ENCODE data around the gene NLGN1. TPM values are rescaled to one million over a fixed set of nuclear protein-coding genes. Genes with fewer than 3 reads are reported as not detected.

Gene NLGN1
- total RNA-seq, 1 experiment from 2014 or later = 0.85 TPM

DNA sequence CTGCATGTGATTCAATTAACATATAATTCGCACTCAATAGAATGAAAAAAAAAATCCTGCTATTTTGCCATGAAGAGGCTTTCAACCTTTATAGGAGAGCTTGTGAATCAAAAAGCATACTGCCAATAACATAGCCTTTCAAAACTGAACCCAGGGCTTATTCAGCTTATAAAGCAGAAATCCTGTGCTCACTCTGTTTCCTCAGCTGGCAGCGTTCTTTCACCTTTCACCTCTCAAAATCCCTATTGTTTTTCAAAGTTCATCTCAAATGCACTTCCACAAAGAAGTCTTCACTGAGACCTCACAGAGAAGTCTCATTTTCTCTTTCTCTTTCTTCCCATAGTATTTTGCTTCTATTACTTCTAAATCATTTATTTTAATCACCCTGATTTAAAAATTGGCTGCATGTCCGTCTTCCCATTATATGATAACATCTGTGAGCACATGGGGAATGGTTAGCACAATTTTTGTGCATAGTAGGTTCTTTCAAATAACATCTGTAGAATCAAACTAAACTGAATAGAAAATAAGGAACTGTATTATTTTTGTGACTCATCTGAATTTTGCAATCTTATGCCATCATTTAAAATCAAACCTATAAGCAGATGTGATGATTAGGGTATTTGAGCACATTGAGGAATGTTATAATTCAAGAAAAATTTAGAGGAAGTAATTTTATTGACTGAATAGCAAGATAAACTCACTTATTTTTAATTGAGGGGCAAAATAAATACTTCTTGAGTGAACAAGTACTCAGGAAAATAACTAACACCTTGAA is 373.4 kb downstream of the NLGN1 start:
- in situ Hi-C loops (cut with HindIII; ENCODE audit: low pct_unique_long_range_greater_than_20kb, low sequenced_read_pairs) = no loop called here
- TF ChIP-seq TCF7L2 (IDR thresholded peaks at IDR 0.05; ENCODE audit: low read depth, low read length) (no peak), REST (IDR thresholded peaks at IDR 0.05; ENCODE audit: insufficient read depth in 1 of 2, low read depth in 2 of 2, low read length in 1 of 2) (no peak), POLR2AphosphoS5 (IDR thresholded peaks at IDR 0.05; ENCODE audit: low read depth, low read length) (no peak), SIN3A (IDR thresholded peaks at IDR 0.05; ENCODE audit: borderline replicate concordance, insufficient read depth, low read depth, low read length) (no peak)
- TF ChIP-seq, protein P1, sequence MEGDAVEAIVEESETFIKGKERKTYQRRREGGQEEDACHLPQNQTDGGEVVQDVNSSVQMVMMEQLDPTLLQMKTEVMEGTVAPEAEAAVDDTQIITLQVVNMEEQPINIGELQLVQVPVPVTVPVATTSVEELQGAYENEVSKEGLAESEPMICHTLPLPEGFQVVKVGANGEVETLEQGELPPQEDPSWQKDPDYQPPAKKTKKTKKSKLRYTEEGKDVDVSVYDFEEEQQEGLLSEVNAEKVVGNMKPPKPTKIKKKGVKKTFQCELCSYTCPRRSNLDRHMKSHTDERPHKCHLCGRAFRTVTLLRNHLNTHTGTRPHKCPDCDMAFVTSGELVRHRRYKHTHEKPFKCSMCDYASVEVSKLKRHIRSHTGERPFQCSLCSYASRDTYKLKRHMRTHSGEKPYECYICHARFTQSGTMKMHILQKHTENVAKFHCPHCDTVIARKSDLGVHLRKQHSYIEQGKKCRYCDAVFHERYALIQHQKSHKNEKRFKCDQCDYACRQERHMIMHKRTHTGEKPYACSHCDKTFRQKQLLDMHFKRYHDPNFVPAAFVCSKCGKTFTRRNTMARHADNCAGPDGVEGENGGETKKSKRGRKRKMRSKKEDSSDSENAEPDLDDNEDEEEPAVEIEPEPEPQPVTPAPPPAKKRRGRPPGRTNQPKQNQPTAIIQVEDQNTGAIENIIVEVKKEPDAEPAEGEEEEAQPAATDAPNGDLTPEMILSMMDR (IDR thresholded peaks at IDR 0.05) = no peak
- no peaks in the 10 kb centered on the region for H3K36me3 ChIP-seq (ENCODE audit: control insufficient read depth, insufficient read depth, low read length)
- ChIA-PET POLR2A (no interaction called here), CTCF (no interaction called here)
- no TSS peak for BruUV-seq (replicated peaks)
- H3K27ac ChIP-seq (ENCODE audit: low read length) = no peak overlapping the region
- peaks cover 3% of the 10 kb centered on the region; the same call in 1 of the 2 replicates for H3K9me3 ChIP-seq (ENCODE audit: control insufficient read depth, insufficient read depth, low read depth, low read length)
- intact Hi-C loops (cut with micrococcal nuclease; ENCODE audit: unreplicated experiment) = no loop called here
- ATAC-seq (no peak), DNase-seq (ENCODE audit: low read depth, low spot score) (no peak)
- H3K27me3 ChIP-seq (ENCODE audit: control insufficient read depth, insufficient read depth, low read length) = no peaks in the 10 kb centered on the region
- H3K4me1 ChIP-seq (ENCODE audit: control insufficient read depth, insufficient read depth, low read length) = no peaks in the 10 kb centered on the region
- H3K4me3 ChIP-seq (ENCODE audit: low read depth in 2 of 2, low read length in 2 of 2) = no peak overlapping the region

GRCh38 chr3:173773800-173774199 is 376.3 kb downstream of the NLGN1 start:
- Histone ChIP-seq H3K4me1 (ENCODE audit: control insufficient read depth, insufficient read depth, low read length) (no peaks in the 10 kb centered on the region), H3K9me3 (ENCODE audit: control insufficient read depth, insufficient read depth, low read depth, low read length) (no peaks in the 10 kb centered on the region), H3K27ac (ENCODE audit: low read length) (no peak overlapping the region), H3K27me3 (ENCODE audit: control insufficient read depth, insufficient read depth, low read length) (no peaks in the 10 kb centered on the region), H3K36me3 (ENCODE audit: control insufficient read depth, insufficient read depth, low read length) (no peaks in the 10 kb centered on the region), H3K4me3 (ENCODE audit: low read depth in 2 of 2, low read length in 2 of 2) (no peak overlapping the region)
- no TSS peak for BruUV-seq (replicated peaks)
- in situ Hi-C loops (cut with HindIII; ENCODE audit: low pct_unique_long_range_greater_than_20kb, low sequenced_read_pairs) = no loop called here
- ATAC-seq (no peak), DNase-seq (ENCODE audit: low read depth, low spot score) (no peak)
- POLR2A ChIA-PET = no interaction called here
- intact Hi-C loops (cut with micrococcal nuclease; ENCODE audit: unreplicated experiment) = no loop called here
- TF ChIP-seq, protein P1 (IDR thresholded peaks at IDR 0.05) = no peak
- TF ChIP-seq SIN3A (IDR thresholded peaks at IDR 0.05; ENCODE audit: borderline replicate concordance, insufficient read depth, low read depth, low read length) (no peak), REST (IDR thresholded peaks at IDR 0.05; ENCODE audit: insufficient read depth in 1 of 2, low read depth in 2 of 2, low read length in 1 of 2) (no peak), TCF7L2 (IDR thresholded peaks at IDR 0.05; ENCODE audit: low read depth, low read length) (no peak), POLR2AphosphoS5 (IDR thresholded peaks at IDR 0.05; ENCODE audit: low read depth, low read length) (no peak)
- CTCF ChIA-PET = no interaction called here

Data from Panc1 (cell line).